ENCODE data around the gene MEF2D. TPM values are rescaled to one million over a fixed set of nuclear protein-coding genes. Genes with fewer than 3 reads are reported as not detected.

MEF2D gene
- total RNA-seq, 8 experiments from 2014 or later: 6.6 to 28.6 (median 11.3) TPM

GRCh38 chr1:156488566-156489165 lies 11.9 kb downstream of the MEF2D start:
- in situ Hi-C loops (cut with MboI; ENCODE audit: low pct_unique_long_range_greater_than_20kb in 2 of 9, low sequenced_read_pairs in 9 of 9, unreplicated experiment in 9 of 9): no loop called here
- no peak overlapping the region for H3K4me3 ChIP-seq
- no peak for ATAC-seq (replicated peaks in 6 of 8)
- WGBS, 10 experiments: 63 to 100% (median 71%) methylated on average over 1 to 5 of the region's 5 CpGs; no CpG with 5 or more reads in 3 of the 10 experiments
- H3K27ac ChIP-seq: peak overlapping the region; percentile 25 to 26
- H3K4me1 ChIP-seq (replicated peaks in 1 of 2): peaks cover 59 to 60% of the 10 kb centered on the region in 2 donors

GRCh38 chr1:156487862-156488261 lies 12.7 kb downstream of the MEF2D start:
- H3K27ac ChIP-seq: no peak overlapping the region
- ATAC-seq (replicated peaks in 6 of 8): no peak
- H3K4me3 ChIP-seq: no peak overlapping the region
- 86 to 90% (median 88%) methylated on average over 1 to 2 of the region's 4 CpGs; no CpG with 5 or more reads in 7 of the 10 experiments for WGBS, 10 experiments
- in situ Hi-C loops (cut with MboI; ENCODE audit: low pct_unique_long_range_greater_than_20kb in 2 of 9, low sequenced_read_pairs in 9 of 9, unreplicated experiment in 9 of 9): no loop called here
- H3K4me1 ChIP-seq (replicated peaks in 1 of 2): peaks cover 56 to 58% of the 10 kb centered on the region in 2 donors

GRCh38 chr1:156486421-156487344 lies 13.9 kb downstream of the MEF2D start:
- H3K4me1 ChIP-seq (replicated peaks in 1 of 2): peaks cover 53% of the 10 kb centered on the region in 2 donors
- peak in 1 of 8 experiments; percentile 16 for ATAC-seq (replicated peaks in 6 of 8)
- WGBS, 10 experiments: 61 to 100% (median 85%) methylated on average over 1 to 4 of the region's 7 CpGs; no CpG with 5 or more reads in 2 of the 10 experiments
- H3K4me3 ChIP-seq: no peak overlapping the region
- in situ Hi-C loops (cut with MboI; ENCODE audit: low pct_unique_long_range_greater_than_20kb in 2 of 9, low sequenced_read_pairs in 9 of 9, unreplicated experiment in 9 of 9): no loop called here
- H3K27ac ChIP-seq: no peak overlapping the region

- H3K4me3 ChIP-seq: no peak overlapping the region
These were observed 14.6 kb downstream of the MEF2D start for GRCh38 chr1:156485984-156486383.

GRCh38 chr1:156484480-156485058 lies 16.0 kb downstream of the MEF2D start:
- in situ Hi-C loops (cut with MboI; ENCODE audit: low pct_unique_long_range_greater_than_20kb in 2 of 9, low sequenced_read_pairs in 9 of 9, unreplicated experiment in 9 of 9): no loop called here
- Histone ChIP-seq H3K4me1 (replicated peaks in 1 of 2) (peaks cover 32% of the 10 kb centered on the region in 2 donors), H3K27ac (no peak overlapping the region), H3K4me3 (no peak overlapping the region)
- ATAC-seq (replicated peaks in 6 of 8): no peak
- WGBS, 10 experiments: 92 to 100% (median 96%) methylated on average over 1 to 4 of the region's 6 CpGs; no CpG with 5 or more reads in 5 of the 10 experiments

More at GRCh38 chr1:156485984-156486383, 14.6 kb downstream of the MEF2D start:
- ATAC-seq (replicated peaks in 6 of 8): no peak
- in situ Hi-C loops (cut with MboI; ENCODE audit: low pct_unique_long_range_greater_than_20kb in 2 of 9, low sequenced_read_pairs in 9 of 9, unreplicated experiment in 9 of 9): no loop called here
- Histone ChIP-seq H3K27ac (no peak overlapping the region), H3K4me1 (replicated peaks in 1 of 2) (peaks cover 46% of the 10 kb centered on the region in 2 donors)
- 80 to 100% (median 87%) methylated on average over 1 to 3 of the region's 3 CpGs; no CpG with 5 or more reads in 5 of the 10 experiments for WGBS, 10 experiments

- peak in 2 of 8 experiments; percentile 15 to 32 for ATAC-seq (replicated peaks in 6 of 8)
- 60 to 100% (median 88%) methylated on average over 1 to 2 of the region's 2 CpGs; no CpG with 5 or more reads in 6 of the 10 experiments for WGBS, 10 experiments
- in situ Hi-C loops (cut with MboI; ENCODE audit: low pct_unique_long_range_greater_than_20kb in 2 of 9, low sequenced_read_pairs in 9 of 9, unreplicated experiment in 9 of 9): no loop called here
- H3K4me1 ChIP-seq (replicated peaks in 1 of 2): peaks cover 20% of the 10 kb centered on the region in 2 donors
- no peak overlapping the region for H3K27ac ChIP-seq
- H3K4me3 ChIP-seq: no peak overlapping the region
These were observed 17.2 kb downstream of the MEF2D start for GRCh38 chr1:156483397-156483796.

GRCh38 chr1:156482276-156482675 lies 18.3 kb downstream of the MEF2D start:
- in situ Hi-C loops (cut with MboI; ENCODE audit: low pct_unique_long_range_greater_than_20kb in 2 of 9, low sequenced_read_pairs in 9 of 9, unreplicated experiment in 9 of 9): no loop called here
- ATAC-seq (replicated peaks in 6 of 8): no peak
- Histone ChIP-seq H3K27ac (no peak overlapping the region), H3K4me1 (replicated peaks in 1 of 2) (peaks cover 9% of the 10 kb centered on the region in 2 donors), H3K4me3 (no peak overlapping the region)
- 69 to 96% (median 85%) methylated on average over 1 to 17 of the region's 19 CpGs; no CpG with 5 or more reads in 2 of the 10 experiments for WGBS, 10 experiments

GRCh38 chr1:156481527-156481926 lies 19.0 kb downstream of the MEF2D start:
- WGBS, 10 experiments: 20 to 100% (median 92%) methylated on average over 1 to 5 of the region's 5 CpGs; no CpG with 5 or more reads in 2 of the 10 experiments
- no peak overlapping the region for H3K4me3 ChIP-seq
- no peak overlapping the region for H3K27ac ChIP-seq
- H3K4me1 ChIP-seq (replicated peaks in 1 of 2): peaks cover 1% of the 10 kb centered on the region in 2 donors
- in situ Hi-C loops (cut with MboI; ENCODE audit: low pct_unique_long_range_greater_than_20kb in 2 of 9, low sequenced_read_pairs in 9 of 9, unreplicated experiment in 9 of 9): no loop called here
- ATAC-seq (replicated peaks in 6 of 8): no peak

- Histone ChIP-seq H3K4me3 (no peak overlapping the region), H3K27ac (no peak overlapping the region), H3K4me1 (replicated peaks in 1 of 2) (no peaks in the 10 kb centered on the region)
- 43 to 92% (median 80%) methylated on average over 9 to 12 of the region's 34 CpGs; no CpG with 5 or more reads in 6 of the 10 experiments for WGBS, 10 experiments
- in situ Hi-C loops (cut with MboI; ENCODE audit: low pct_unique_long_range_greater_than_20kb in 2 of 9, low sequenced_read_pairs in 9 of 9, unreplicated experiment in 9 of 9): no loop called here
- ATAC-seq (replicated peaks in 6 of 8): peak in 7 of 8 experiments; percentile 15 to 73 (median 54)
These were observed 20.0 kb downstream of the MEF2D start for GRCh38 chr1:156480411-156481192.

GRCh38 chr1:156480016-156480370 lies 20.6 kb downstream of the MEF2D start:
- H3K4me1 ChIP-seq (replicated peaks in 1 of 2): no peaks in the 10 kb centered on the region
- no peak overlapping the region for H3K27ac ChIP-seq
- no peak for ATAC-seq (replicated peaks in 6 of 8)
- 33 to 80% (median 68%) methylated on average over 1 to 3 of the region's 4 CpGs; no CpG with 5 or more reads in 3 of the 10 experiments for WGBS, 10 experiments
- H3K4me3 ChIP-seq: no peak overlapping the region
- in situ Hi-C loops (cut with MboI; ENCODE audit: low pct_unique_long_range_greater_than_20kb in 2 of 9, low sequenced_read_pairs in 9 of 9, unreplicated experiment in 9 of 9): no loop called here

- Histone ChIP-seq H3K4me3 (no peak overlapping the region), H3K27ac (no peak overlapping the region), H3K4me1 (replicated peaks in 1 of 2) (no peaks in the 10 kb centered on the region)
- 83 to 100% (median 97%) methylated on average over 1 to 10 of the region's 15 CpGs; no CpG with 5 or more reads in 1 of the 10 experiments for WGBS, 10 experiments
- ATAC-seq (replicated peaks in 6 of 8): peak in 3 of 8 experiments; percentile 28 to 54 (median 48)
- in situ Hi-C loops (cut with MboI; ENCODE audit: low pct_unique_long_range_greater_than_20kb in 2 of 9, low sequenced_read_pairs in 9 of 9, unreplicated experiment in 9 of 9): no loop called here
These were observed 21.2 kb downstream of the MEF2D start for GRCh38 chr1:156479093-156480015.
